DND-41 (cell line): ENCODE measurements around the gene NACC2.

Experiments
- ATAC-seq: fragments of 200-7000 bp; cut with Tn5 transposase; 3 replicates; pipeline ENCODE4 v1.9.1; 2021; ENCODE audit warnings: low read depth; ENCODE audit not compliant: insufficient read depth
- DNase-seq: peaks from one replicate; pipeline ENCODE4 v3.0.0-alpha.2; 2020
- H2AFZ ChIP-seq: 2 replicates; pipeline ENCODE4 v1.6.0; 2012; ENCODE audit warnings: low read depth, low read length
- H3K27ac ChIP-seq: 2 replicates; pipeline ENCODE4 v1.5.1; 2012; ENCODE audit warnings: low read length, inconsistent platforms
- H3K27me3 ChIP-seq: fragments of 200-600 bp; sonication (generic); 2 replicates; pipeline ENCODE4 v1.6.0; 2012; ENCODE audit warnings: low read length, mild to moderate bottlenecking, inconsistent platforms; ENCODE audit not compliant: insufficient read depth, poor library complexity
- H3K36me3 ChIP-seq: 2 replicates; pipeline ENCODE4 v1.5.1; 2012; ENCODE audit warnings: low read length, inconsistent platforms; ENCODE audit not compliant: insufficient read depth
- H3K4me1 ChIP-seq: 2 replicates; pipeline ENCODE4 v1.5.1; 2012; ENCODE audit warnings: mild to moderate bottlenecking, low read length; ENCODE audit not compliant: insufficient read depth
- H3K4me2 ChIP-seq: 2 replicates; pipeline ENCODE4 v1.6.0; 2012; ENCODE audit warnings: mild to moderate bottlenecking, moderate library complexity, low read length, inconsistent platforms; ENCODE audit not compliant: insufficient read depth
- H3K4me3 ChIP-seq, 2 experiments: fragments of 200-600 bp in 1 of 2; shearing (Covaris generic) in 1 of 2; 2 replicates each; pipeline ENCODE4 v1.5.1; 2012 to 2016; ENCODE audit warnings: inconsistent platforms in 2 of 2, low read length in 2 of 2, mild to moderate bottlenecking in 2 of 2, low read depth in 1 of 2, moderate library complexity in 1 of 2
- H3K79me2 ChIP-seq: 2 replicates; pipeline ENCODE4 v1.6.0; 2012; ENCODE audit warnings: low read length, inconsistent platforms; ENCODE audit not compliant: insufficient read depth
- H3K9ac ChIP-seq: 2 replicates; pipeline ENCODE4 v1.6.0; 2012; ENCODE audit warnings: low read depth, mild to moderate bottlenecking, inconsistent platforms, low read length, moderate library complexity
- H3K9me3 ChIP-seq: 2 replicates; pipeline ENCODE4 v1.5.1; 2012; ENCODE audit warnings: low read length, moderate library complexity, mild to moderate bottlenecking, inconsistent platforms; ENCODE audit not compliant: insufficient read depth, severe bottlenecking
- H4K20me1 ChIP-seq: 2 replicates; pipeline ENCODE4 v1.6.0; 2012; ENCODE audit warnings: low read length; ENCODE audit not compliant: insufficient read depth
- EZH2 ChIP-seq: IDR thresholded peaks from 3 replicates; pipeline ENCODE4 v1.6.1; 2012; ENCODE audit warnings: borderline replicate concordance, low read depth, mild to moderate bottlenecking, moderate library complexity, low read length, inconsistent platforms; ENCODE audit not compliant: severe bottlenecking
- TF ChIP-seq, protein P1 (sequence below): IDR thresholded peaks from 2 replicates; pipeline ENCODE4 v1.5.1; 2012; ENCODE audit warnings: borderline replicate concordance, low read length, moderate library complexity, mild to moderate bottlenecking; ENCODE audit not compliant: poor library complexity, severe bottlenecking; ENCODE audit errors: extremely low read depth

NACC2 gene

DNA sequence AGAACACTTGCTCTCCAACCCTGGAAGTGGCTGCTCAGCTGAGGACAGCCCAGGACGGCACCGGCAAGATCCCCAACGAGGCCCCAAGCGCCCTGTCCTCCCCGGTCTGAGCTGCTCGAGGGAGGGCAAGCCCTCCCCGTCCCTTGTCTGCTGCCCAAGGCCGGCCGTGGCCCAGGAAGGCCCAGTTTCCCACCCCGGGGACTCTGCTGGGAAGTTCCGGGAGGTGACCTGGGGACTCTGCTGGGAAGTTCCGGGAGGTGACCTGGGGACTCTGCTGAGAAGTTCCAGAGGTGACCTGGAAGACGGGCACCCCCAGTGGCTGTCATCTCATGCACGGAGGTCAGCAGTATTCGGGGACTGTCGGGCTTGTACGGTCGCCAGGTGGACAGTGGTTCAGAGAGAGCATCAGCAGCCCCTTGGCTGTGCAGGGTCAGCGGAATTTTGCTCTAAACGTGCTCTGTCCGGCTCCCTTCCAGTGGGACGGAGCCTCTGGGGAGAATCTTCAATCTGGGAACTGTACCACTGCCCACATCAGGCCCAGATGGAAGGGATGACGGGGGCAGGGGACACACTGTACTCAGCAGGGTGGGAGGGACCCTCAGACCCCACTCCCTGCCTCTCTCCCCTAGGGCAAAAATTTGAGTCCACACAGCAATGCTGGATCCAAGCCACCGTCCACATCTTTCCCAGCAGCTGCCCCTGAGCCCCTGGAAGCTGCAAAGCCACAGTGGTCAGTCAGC is 7.2 kb downstream of the NACC2 start:
- no peaks in the 10 kb centered on the region for H3K36me3 ChIP-seq
- peaks cover 7% of the 10 kb centered on the region; the same call in 1 of the 2 replicates for H3K4me1 ChIP-seq
- H3K27me3 ChIP-seq, result peaks cover 10% of the 10 kb centered on the region
- H4K20me1 ChIP-seq, result no peaks in the 10 kb centered on the region; the same call in 1 of the 2 replicates
- no peak for ATAC-seq
- H3K4me2 ChIP-seq, result no peak overlapping the region
- H3K9ac ChIP-seq, result no peak overlapping the region
- no peak for DNase-seq
- TF ChIP-seq, protein P1, sequence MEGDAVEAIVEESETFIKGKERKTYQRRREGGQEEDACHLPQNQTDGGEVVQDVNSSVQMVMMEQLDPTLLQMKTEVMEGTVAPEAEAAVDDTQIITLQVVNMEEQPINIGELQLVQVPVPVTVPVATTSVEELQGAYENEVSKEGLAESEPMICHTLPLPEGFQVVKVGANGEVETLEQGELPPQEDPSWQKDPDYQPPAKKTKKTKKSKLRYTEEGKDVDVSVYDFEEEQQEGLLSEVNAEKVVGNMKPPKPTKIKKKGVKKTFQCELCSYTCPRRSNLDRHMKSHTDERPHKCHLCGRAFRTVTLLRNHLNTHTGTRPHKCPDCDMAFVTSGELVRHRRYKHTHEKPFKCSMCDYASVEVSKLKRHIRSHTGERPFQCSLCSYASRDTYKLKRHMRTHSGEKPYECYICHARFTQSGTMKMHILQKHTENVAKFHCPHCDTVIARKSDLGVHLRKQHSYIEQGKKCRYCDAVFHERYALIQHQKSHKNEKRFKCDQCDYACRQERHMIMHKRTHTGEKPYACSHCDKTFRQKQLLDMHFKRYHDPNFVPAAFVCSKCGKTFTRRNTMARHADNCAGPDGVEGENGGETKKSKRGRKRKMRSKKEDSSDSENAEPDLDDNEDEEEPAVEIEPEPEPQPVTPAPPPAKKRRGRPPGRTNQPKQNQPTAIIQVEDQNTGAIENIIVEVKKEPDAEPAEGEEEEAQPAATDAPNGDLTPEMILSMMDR, result no peak
- TF ChIP-seq EZH2, result no peak
- H3K9me3 ChIP-seq, result no peaks in the 10 kb centered on the region
- no peak overlapping the region for H3K4me3 ChIP-seq
- H3K27ac ChIP-seq, result no peak overlapping the region
- no peaks in the 10 kb centered on the region for H3K79me2 ChIP-seq
- no peak overlapping the region for H2AFZ ChIP-seq

DNA sequence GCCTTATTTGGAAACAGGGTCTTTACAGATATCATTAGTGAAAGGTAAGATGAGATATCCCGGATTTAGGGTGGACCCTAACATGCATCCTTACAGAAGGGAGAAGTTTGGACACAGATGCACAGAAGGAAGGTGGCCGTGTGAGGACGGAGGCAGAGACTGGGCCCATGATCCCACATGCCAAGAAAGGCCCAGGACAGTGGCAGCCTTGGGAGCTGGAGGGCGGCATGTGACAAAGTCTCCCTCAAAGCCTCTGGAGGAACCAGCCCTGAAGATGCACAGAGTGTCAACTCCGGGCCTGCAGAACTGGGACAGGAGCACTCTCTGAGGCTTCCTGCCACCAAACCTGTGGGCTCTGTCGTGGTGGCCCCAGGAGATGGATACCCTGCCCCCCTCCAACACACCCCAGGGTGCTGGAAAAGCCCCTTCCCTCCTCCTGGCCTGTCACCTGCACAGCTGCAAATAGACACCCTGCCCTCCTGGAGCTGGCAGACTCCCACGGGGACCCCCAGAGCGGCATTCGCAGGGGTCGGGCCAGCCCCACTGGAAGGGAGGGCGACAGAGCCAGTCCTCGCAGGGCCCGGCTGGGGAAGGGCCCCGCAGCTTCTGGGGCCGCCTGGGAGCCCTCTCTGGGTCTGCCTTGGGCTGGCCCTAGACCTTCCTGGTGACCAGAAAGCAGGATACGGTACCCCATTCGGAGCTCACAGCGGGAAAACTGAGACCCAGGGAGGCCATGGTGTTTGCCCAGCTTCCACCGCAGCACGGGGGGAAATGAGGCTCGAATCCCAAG is 7.9 kb downstream of the NACC2 start:
- H4K20me1 ChIP-seq, result no peaks in the 10 kb centered on the region; the same call in 1 of the 2 replicates
- peaks cover 10% of the 10 kb centered on the region for H3K27me3 ChIP-seq
- H3K9ac ChIP-seq, result no peak overlapping the region
- H3K4me3 ChIP-seq, result no peak overlapping the region
- H2AFZ ChIP-seq, result no peak overlapping the region
- no peaks in the 10 kb centered on the region for H3K36me3 ChIP-seq
- no peak overlapping the region for H3K4me2 ChIP-seq
- H3K27ac ChIP-seq, result no peak overlapping the region
- DNase-seq (no peak), ATAC-seq (no peak)
- H3K79me2 ChIP-seq, result no peaks in the 10 kb centered on the region
- H3K4me1 ChIP-seq, result peaks cover 7% of the 10 kb centered on the region; the same call in 1 of the 2 replicates
- no peak for TF ChIP-seq EZH2
- no peaks in the 10 kb centered on the region for H3K9me3 ChIP-seq

DNA sequence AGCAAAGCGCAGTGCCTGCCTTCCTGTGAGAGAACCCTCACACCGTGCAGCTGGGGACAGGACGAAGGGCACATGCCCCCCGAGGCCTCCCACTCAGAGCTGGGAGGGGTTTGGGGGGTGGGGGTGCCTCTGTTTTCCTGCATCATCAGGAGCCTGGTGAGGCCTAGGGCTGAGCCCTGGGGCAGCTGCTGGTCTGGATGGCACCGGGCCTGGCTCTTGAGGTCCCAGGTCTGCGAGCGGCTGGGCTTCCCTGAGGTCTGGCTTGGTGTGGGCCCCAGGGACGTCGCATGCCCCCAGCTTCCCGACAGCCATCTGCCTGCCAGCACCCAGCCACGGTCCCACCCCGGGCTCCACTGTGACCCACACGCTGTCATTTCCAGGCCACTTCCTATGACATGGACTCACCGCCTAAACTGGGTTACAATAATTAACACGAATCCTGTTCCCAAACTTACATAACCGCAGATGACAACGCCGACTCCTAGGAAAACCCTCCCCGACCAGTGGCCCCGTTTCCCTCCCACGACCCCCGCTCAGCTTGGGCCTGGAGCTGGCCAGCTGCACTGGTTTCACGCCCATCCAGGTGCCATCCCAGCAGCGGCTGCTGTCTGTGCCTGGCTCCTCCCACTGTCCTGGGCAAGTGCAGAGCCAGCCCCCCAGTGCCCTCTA is 8.7 kb downstream of the NACC2 start:
- no peak overlapping the region for H2AFZ ChIP-seq
- peaks cover 7% of the 10 kb centered on the region; the same call in 1 of the 2 replicates for H3K4me1 ChIP-seq
- no peaks in the 10 kb centered on the region for H3K79me2 ChIP-seq
- no peaks in the 10 kb centered on the region for H3K36me3 ChIP-seq
- no peak overlapping the region for H3K9ac ChIP-seq
- no peaks in the 10 kb centered on the region; the same call in 1 of the 2 replicates for H4K20me1 ChIP-seq
- no peaks in the 10 kb centered on the region for H3K9me3 ChIP-seq
- DNase-seq (no peak), ATAC-seq (no peak)
- H3K27me3 ChIP-seq, result peaks cover 10% of the 10 kb centered on the region
- H3K4me2 ChIP-seq, result no peak overlapping the region
- no peak overlapping the region for H3K4me3 ChIP-seq
- TF ChIP-seq, protein P1, result no peak
- TF ChIP-seq EZH2, result no peak
- no peak overlapping the region for H3K27ac ChIP-seq

DNA sequence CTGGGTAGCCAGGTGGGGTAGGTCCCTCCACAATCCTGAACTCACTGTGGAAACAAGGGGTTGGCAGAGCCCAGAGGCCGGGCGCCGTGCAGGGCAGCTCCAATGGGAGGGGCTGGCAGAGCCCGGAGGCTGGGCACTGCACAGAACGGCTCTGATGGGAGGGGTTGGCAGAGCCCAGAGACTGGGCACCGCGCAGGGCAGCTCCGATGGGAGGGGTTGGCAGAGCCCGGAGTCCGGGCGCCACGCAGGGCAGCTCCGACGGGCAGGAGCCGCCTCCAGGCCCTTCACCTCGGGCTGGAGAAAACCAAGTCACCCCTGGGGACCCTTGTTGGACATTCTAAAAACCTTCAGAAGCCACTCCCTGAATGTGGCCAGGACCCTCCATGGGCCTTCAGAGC is 9.3 kb downstream of the NACC2 start:
- Histone ChIP-seq H4K20me1 (no peaks in the 10 kb centered on the region; the same call in 1 of the 2 replicates), H3K9ac (no peak overlapping the region), H3K9me3 (no peaks in the 10 kb centered on the region), H3K4me1 (peaks cover 7% of the 10 kb centered on the region; the same call in 1 of the 2 replicates), H3K4me3 (no peak overlapping the region), H3K79me2 (no peaks in the 10 kb centered on the region), H2AFZ (no peak overlapping the region), H3K27me3 (peaks cover 10% of the 10 kb centered on the region), H3K27ac (no peak overlapping the region), H3K36me3 (no peaks in the 10 kb centered on the region), H3K4me2 (no peak overlapping the region)
- no peak for TF ChIP-seq EZH2
- TF ChIP-seq, protein P1, result no peak
- ATAC-seq (no peak), DNase-seq (no peak)
